GM12891 (cell line): ENCODE data around the gene NDE1.
"Not testable (repeated sequence)": the region's sequence is repeated elsewhere in the genome, so short reads cannot be mapped to it uniquely, and the experiment has no call there.

ENCODE experiments used
- DNase-seq: peaks from one replicate; pipeline ENCODE4 v3.0.0; 2011; ENCODE audit warnings: low spot score; ENCODE audit not compliant: insufficient read length
- FAIRE-seq: peaks from 2 replicates; lab custom pipeline; 2011; peaks lifted over from hg19 to GRCh38; lab: Jason Lieb, UNC
- PAX5 ChIP-seq: IDR thresholded peaks from 2 replicates; pipeline ENCODE4 v1.6.1; 2011; ENCODE audit warnings: low read length, moderate library complexity, mild to moderate bottlenecking; ENCODE audit not compliant: insufficient read depth, severe bottlenecking
- POLR2A ChIP-seq: IDR thresholded peaks from 2 replicates; pipeline ENCODE4 v1.6.1; 2011; ENCODE audit warnings: low read depth, low read length, control low read depth
- POLR2AphosphoS5 ChIP-seq: IDR thresholded peaks from 2 replicates; pipeline ENCODE4 v1.6.1; 2011; ENCODE audit warnings: low read depth, low read length, control low read depth
- POU2F2 ChIP-seq: IDR thresholded peaks from 2 replicates; pipeline ENCODE4 v1.6.1; 2011; ENCODE audit warnings: low read depth, mild to moderate bottlenecking, control low read depth, low read length, moderate library complexity
- SPI1 ChIP-seq: IDR thresholded peaks from 2 replicates; pipeline ENCODE4 v1.6.1; 2011; ENCODE audit warnings: low read depth, low read length, control low read depth
- TAF1 ChIP-seq: IDR thresholded peaks from 2 replicates; pipeline ENCODE4 v1.6.1; 2011; ENCODE audit warnings: low read depth, low read length, control low read depth

The NDE1 gene

DNA sequence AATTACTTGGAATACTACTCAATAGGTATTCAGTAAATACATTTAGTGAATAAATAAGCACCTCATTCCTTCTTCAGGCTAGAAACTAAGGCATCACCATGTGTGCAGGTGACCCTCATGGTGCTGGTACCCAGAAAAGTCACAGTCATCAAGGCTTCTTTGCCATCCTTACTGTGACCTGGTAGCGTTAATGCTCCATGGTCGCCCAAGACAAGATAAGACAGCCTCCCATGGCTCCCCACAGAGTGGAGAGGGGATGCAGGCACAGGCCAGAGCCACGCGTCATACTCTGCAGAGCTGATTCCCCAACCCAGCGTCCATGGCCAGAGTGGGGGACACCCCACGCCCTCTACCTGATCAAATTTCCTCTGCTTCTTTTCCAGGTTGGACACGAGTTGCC is 73.8 kb downstream of the NDE1 start:
- no peak for DNase-seq
- TF ChIP-seq TAF1 (no peak), SPI1 (no peak), POLR2A (no peak), POU2F2 (no peak), PAX5 (no peak), POLR2AphosphoS5 (no peak; the same call in 1 of the 2 replicates)
- no peak for FAIRE-seq

GRCh38 chr16:15725641-15726240 is 75.7 kb downstream of the NDE1 start:
- TF ChIP-seq TAF1 (no peak), POU2F2 (no peak), POLR2A (0 out of 2 replicates have a peak, but pooled peaks have one; percentile 16), POLR2AphosphoS5 (no peak), SPI1 (no peak), PAX5 (no peak)
- DNase-seq (no peak), FAIRE-seq (no peak)

- DNase-seq = no peak
- no peak for FAIRE-seq
- no peak for TF ChIP-seq POLR2A
- TF ChIP-seq POU2F2 = no peak
- no peak for TF ChIP-seq PAX5
- no peak for TF ChIP-seq SPI1
- TF ChIP-seq TAF1 = no peak
- TF ChIP-seq POLR2AphosphoS5 = no peak
Measured at GRCh38 chr16:15726715-15727114, 76.7 kb downstream of the NDE1 start.

DNA sequence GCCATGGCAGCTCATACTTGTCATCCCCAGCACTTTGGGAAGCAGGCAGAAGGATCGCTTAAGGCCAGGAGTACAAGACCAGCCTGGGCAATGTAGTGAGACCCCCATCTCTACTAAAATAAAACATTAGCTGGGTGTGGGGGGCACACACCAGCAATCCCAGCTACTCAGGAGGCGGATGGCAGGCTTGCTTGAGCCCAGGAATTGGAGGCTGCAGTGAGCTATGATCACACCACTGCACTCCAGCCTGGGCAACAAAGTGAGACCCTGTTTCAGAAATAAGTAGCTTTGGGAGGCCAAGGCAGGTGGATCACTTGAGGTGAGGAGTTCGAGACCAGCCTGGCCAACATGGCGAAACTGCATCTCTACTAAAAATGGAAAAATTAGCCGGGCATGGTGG is 77.7 kb downstream of the NDE1 start:
- DNase-seq, FAIRE-seq: not testable (repeated sequence)

- FAIRE-seq = no peak
- DNase-seq = no peak
- no peak for TF ChIP-seq PAX5
- no peak for TF ChIP-seq POLR2A
- no peak for TF ChIP-seq TAF1
- TF ChIP-seq SPI1 = no peak
- TF ChIP-seq POLR2AphosphoS5 = no peak
- TF ChIP-seq POU2F2 = no peak
Measured at GRCh38 chr16:15729152-15729551, 79.1 kb downstream of the NDE1 start.

DNA sequence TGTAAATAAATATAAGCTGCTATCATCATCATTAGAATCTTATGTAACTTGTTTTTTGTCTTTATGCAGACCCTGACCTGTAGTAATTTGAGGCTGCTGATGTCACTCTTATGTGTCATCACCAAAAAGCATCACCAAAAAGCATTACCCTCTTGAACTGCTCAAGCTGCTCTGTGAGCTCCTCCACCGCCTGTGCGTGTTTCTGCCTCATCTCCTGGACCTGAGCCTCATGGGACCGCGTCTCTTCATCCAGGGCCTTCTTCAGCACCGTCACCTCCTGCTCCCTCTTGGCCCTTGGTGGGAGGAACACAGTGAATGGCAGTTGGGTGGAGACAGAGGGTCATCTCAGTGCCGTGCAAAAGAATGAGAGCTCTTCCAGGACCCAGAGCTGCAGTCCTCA is 82.4 kb downstream of the NDE1 start:
- no peak for TF ChIP-seq SPI1
- FAIRE-seq (no peak), DNase-seq (no peak)

GRCh38 chr16:15735610-15736009 is 85.6 kb downstream of the NDE1 start:
- FAIRE-seq (no peak), DNase-seq (no peak)
- no peak for TF ChIP-seq SPI1
- no peak for TF ChIP-seq POLR2AphosphoS5
- TF ChIP-seq POU2F2 = no peak
- no peak for TF ChIP-seq TAF1
- no peak for TF ChIP-seq PAX5
- no peak for TF ChIP-seq POLR2A

DNA sequence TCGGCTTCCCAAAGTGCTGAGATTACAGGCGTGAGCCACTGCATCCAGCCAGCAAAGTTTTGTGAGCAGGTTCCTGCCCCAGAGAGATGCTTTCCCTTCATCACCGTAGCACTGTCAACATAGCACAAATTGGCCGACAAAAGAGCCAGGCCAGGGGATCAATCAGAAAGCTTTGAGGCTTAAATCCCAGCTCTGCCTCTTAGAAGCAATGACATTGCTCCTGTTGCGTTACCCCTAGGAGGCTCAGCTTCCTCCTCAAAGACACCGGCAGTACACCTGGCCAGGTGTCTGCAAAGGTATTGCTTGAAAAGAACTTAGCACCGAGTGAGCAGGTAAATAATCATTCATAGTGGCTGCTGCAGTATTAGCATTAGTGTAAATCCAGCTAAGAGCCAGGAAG is 86.5 kb downstream of the NDE1 start:
- no peak for FAIRE-seq

GRCh38 chr16:15737140-15737644 is 87.1 kb downstream of the NDE1 start:
- TF ChIP-seq TAF1 (no peak), POLR2AphosphoS5 (no peak), POU2F2 (no peak), POLR2A (no peak), PAX5 (no peak), SPI1 (no peak)
- FAIRE-seq (no peak), DNase-seq (no peak)

More for the DNA sequence above, 86.5 kb downstream of the NDE1 start:
- TF ChIP-seq TAF1 = no peak
- TF ChIP-seq POLR2AphosphoS5 = no peak
- no peak for TF ChIP-seq POLR2A
- no peak for TF ChIP-seq PAX5
- no peak for TF ChIP-seq POU2F2
- no peak for TF ChIP-seq SPI1
- DNase-seq = no peak

DNA sequence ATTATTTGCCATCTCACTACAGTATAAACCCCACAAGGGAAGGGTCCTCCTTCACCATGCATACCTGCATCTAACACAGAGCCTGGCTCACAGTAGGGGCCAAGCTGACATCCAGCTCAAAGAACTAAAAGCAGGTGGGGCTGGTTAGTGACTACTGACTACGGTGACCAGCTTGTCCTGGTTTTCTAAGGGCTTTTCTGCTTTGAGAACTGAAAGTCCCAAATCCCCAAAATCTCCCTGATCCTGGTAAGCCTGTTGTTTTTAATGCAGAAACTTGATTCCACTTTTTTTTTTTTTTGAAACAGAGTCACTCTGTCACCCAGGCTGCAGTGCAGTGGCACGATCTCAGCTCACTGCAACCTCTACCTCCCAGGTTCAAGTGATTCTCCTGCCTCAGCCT is 89.4 kb downstream of the NDE1 start:
- FAIRE-seq (no peak), DNase-seq (no peak)
- TF ChIP-seq POLR2A = no peak
- TF ChIP-seq POLR2AphosphoS5 = no peak
- no peak for TF ChIP-seq TAF1
- no peak for TF ChIP-seq SPI1
- no peak for TF ChIP-seq PAX5
- TF ChIP-seq POU2F2 = no peak
